RCC 7860 (cell line): ENCODE measurements around the gene BAG3.
A peak's percentile ranks its signal among the peaks of the same experiment; 100 is the strongest.
"Not testable (repeated sequence)": the region's sequence is repeated elsewhere in the genome, so short reads cannot be mapped to it uniquely, and the experiment has no call there.

Experiments
- DNase-seq: peaks from one replicate; pipeline ENCODE4 v3.0.0-alpha.2; 2015; ENCODE audit warnings: low spot score
- FAIRE-seq: peaks from 2 replicates; lab custom pipeline; 2012; peaks lifted over from hg19 to GRCh38; lab: Jason Lieb, UNC

BAG3 gene

GRCh38 chr10:119688033-119688508 is 36.9 kb downstream of the BAG3 start:
- FAIRE-seq, result no peak
- DNase-seq, result no peak

GRCh38 chr10:119689016-119689580 is 37.9 kb downstream of the BAG3 start:
- FAIRE-seq (no peak), DNase-seq (no peak)

DNA sequence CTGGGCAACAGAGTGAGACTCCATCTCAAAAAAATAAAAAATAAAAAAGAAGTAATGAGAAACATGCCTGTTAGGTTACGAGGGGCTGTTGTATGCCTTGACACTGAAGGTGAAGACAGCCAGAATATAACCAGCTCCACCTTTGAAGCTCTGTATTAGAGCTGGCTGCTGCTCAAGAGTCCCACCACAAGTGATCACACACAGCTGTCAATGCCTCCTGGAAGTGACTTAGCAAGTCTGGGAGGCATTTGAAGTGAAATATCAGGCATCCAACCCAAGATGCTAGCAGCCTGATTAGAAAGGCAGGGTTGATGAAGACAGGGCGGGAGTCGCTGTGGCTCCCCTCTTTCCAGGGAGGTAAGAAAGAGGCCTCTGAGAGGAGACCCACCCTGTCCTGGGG is 40.5 kb downstream of the BAG3 start:
- FAIRE-seq (no peak), DNase-seq (no peak)

DNA sequence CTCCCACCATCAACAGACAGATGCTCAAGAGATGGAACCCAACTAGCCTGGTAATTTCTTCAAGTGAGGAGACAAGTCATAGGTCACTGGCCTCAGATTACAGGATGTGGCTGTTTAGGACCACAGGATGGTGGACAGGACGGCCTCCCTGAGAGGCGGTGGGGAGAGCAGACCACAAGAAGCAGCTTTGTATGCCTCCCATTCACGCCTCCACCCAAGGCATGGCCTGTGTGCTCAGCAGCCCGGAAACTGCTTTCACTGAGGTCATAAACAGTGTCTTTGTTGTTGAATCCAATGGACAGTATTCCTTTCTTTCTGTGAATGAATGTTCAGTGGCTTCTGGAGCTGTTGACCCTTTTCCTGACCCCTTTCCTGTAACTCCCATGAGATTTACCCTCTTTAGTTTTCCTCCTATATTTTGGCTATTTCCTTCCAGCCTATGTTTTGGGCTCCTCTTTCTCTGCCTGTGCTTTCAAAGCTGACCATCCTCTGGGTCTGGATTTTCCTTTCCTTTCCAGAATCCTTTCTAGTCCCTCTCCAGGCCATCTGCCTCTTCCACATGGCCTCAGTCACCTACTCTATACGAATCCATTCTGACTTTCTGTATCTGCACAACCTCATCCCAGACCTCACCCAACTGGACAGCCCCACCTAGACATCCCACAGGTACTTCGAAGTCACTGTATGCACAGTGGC is 42.2 kb downstream of the BAG3 start:
- DNase-seq, result peak; percentile 83
- peak; percentile 68 for FAIRE-seq

- FAIRE-seq (no peak), DNase-seq (no peak)
These were observed 43.4 kb downstream of the BAG3 start for GRCh38 chr10:119694608-119695007.

DNA sequence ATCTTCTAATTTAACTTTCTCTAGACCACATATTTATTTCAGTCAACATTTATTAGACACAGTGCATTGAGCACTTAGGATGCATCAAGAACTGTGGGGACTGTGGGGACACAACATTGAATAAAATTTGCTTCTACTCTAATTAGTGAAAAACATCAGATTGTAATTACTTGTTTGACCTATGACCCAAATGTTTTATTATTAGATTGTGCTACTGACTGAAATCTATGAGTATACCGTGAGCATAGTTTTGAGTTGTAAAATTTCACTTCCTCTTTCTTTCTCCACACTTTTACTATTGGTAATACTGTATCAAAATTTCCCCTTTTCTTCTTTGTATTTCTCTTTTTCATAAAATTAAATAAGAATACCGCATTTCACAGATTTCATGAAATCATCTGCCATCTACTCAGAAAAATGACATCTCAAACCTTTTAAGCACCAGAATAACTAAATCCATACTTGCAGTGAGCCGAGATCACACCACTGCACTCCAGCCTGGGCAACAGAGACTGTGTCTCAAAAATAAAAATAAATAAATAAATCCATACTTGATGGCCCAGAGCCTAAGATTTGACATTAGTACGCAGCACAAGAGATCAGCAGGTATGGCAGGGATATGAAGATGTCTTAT is 49.3 kb downstream of the BAG3 start:
- FAIRE-seq, result no peak

GRCh38 chr10:119701861-119702260 is 50.7 kb downstream of the BAG3 start:
- DNase-seq (no peak), FAIRE-seq (no peak)

More for the DNA sequence above, 49.3 kb downstream of the BAG3 start:
- DNase-seq, result no peak

GRCh38 chr10:119702583-119702982 is 51.4 kb downstream of the BAG3 start:
- FAIRE-seq, result no peak

DNA sequence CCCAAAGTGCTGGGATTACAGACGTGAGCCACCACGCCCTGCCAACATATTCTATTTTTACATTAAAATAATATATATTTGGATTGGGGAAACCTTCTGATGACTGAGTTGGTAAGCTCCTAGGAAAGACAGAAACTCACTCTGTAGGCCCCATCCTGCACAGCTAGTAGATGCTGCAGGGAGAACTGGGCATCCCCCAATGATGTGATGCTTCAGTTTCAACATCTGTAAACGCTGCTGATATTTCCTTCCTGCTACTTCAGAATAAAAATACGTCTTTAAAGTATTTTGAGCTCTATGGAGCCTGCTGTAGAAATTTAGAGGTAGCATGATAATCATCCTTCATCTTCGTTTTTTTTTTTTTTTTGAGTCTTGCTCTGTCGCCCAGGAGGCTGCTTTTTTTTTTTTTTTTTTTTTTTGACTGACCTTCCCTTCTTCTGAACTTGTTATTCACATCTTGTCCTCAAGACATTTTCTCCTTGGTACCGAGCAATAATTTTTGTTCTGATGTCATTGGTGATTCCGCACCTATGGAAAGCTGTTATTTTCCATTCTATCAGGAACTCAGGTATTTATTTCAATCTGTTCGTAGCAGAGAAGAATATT is 52.8 kb downstream of the BAG3 start:
- DNase-seq, result no peak
- FAIRE-seq, result no peak

More at GRCh38 chr10:119702583-119702982, 51.4 kb downstream of the BAG3 start:
- no peak for DNase-seq

DNA sequence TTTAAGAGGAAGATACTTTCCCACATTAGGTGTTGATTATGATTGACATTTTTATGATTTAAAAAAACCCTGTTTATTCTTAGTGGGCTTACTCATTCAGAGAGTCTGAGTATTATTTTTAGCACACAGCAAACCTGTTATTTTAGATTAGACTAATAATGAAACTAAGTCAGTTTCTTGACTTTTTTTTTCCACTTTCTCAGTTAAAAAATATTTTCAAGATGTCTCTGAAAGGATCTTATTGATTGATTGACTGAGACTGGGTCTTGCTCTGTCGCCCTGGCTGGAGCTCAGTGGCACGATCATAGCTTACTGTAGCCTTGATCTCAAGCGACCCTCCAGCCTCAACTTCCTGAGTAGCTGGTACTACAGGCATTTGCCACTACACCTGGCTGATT is 54.3 kb downstream of the BAG3 start:
- FAIRE-seq, result no peak
- no peak for DNase-seq

DNA sequence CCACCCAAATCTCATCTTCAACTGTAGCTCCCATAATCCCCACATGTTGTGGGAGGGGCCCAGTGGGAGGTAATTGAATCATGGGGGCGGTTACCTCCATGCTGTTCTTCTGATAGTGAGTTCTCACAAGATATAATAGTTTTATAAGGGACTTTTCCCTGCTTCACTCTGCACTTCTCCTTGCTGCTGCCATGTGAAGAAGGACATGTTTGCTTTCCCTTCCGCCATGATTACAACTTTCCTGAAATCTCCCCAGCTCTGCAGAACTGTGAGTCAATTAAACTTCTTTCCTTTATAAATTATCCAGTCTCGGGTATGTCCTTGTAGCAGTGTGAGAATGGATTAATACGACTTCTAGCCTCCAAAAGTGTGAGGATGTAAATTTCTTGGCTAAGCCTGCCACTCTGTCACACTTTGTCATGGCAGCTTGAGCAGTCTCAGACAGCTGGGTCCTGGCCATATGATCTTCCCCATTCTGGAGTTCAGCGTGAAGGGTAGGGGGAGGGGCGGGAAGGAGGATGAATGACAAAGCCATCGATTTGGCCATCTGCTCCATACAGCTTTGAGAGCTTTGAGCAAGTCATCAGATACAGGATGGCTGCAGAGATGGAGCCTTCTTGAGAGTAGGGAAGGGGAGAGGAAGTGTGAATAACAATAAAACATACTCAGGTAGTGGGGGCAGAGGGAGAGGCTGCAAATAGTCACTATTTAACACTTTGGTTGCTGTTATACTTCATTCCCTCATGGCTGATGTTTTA is 55.5 kb downstream of the BAG3 start:
- FAIRE-seq, result no peak
- DNase-seq, result no peak

- FAIRE-seq, DNase-seq: not testable (repeated sequence)
These were observed 56.2 kb downstream of the BAG3 start for GRCh38 chr10:119707331-119707730.

GRCh38 chr10:119710935-119711334 is 59.8 kb downstream of the BAG3 start:
- not testable (repeated sequence) for DNase-seq, FAIRE-seq

DNA sequence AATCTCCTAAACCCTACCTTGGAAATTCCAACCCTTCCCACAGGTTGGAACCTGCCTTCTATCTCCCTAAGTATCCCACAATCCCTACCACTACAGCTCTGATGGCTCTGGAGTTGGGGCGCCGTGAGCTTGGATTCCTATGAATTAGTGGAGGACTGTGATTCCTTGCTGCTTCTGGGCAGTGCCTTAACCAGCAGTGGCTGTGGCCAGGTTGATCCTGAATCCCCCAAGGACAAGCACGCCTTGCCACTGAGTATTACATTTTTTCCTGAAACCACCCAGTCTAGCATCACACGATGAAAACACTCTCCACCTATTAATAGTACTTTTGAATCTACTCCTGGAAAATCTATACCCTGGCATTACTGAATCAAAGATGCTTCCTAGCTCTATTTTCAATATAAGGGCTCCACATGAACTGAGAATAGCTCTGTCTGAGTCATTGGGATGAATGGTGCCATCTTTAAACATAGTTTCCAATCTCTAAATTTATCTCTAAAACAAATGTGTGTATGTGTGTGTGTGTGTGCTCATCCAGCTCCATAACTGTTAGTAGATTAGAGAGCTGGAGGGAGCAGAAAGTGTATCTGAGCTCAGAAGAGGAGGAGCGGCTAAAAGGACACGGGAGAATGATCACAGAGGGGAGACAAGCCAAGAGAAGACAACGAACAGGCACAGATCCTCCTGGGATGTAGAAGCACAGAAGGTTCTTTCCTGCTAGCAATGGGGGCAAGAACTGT is 62.7 kb downstream of the BAG3 start:
- FAIRE-seq, result no peak
- no peak for DNase-seq

GRCh38 chr10:119714484-119714816 is 63.3 kb downstream of the BAG3 start:
- FAIRE-seq (no peak), DNase-seq (no peak)

GRCh38 chr10:119715628-119716505 is 64.7 kb downstream of the BAG3 start:
- FAIRE-seq (no peak), DNase-seq (no peak)

- no peak for FAIRE-seq
- no peak for DNase-seq
These were observed 72.0 kb downstream of the BAG3 start for GRCh38 chr10:119723161-119723560.

DNA sequence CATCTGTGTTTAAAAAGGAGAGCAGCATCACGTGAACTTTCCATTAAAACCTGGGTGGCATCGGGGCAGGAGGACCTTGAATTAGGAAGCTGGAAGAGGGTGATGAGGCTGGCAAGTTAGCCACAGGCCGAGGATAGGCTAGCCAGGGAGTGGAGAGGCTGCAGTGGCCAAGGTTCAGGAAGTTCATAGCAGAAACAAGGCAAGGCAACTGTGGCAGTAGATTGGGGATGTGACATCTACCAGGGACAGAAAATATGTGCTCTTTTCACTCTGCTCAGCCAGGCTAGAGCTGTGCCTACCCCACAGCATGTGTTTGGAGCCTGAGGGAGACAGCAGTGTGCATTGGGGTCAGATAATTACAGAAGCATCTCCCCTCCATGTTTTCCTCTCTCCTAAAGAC is 72.4 kb downstream of the BAG3 start:
- DNase-seq, result no peak
- FAIRE-seq, result no peak
